SH-SY5Y (cell line): Measurements from ENCODE around the gene SBK2.

Experiments used
- GATA2 ChIP-seq: IDR thresholded peaks from 2 replicates; pipeline ENCODE4 v1.6.1; 2011; ENCODE audit warnings: mild to moderate bottlenecking, low read depth, low read length
- GATA3 ChIP-seq: IDR thresholded peaks from 2 replicates; pipeline ENCODE4 v1.6.1; 2011; ENCODE audit warnings: low read depth, mild to moderate bottlenecking, low read length, moderate library complexity

- TF ChIP-seq GATA3 (no peak), GATA2 (no peak)
These were observed 54.6 kb downstream of the SBK2 start for GRCh38 chr19:55482156-55482961.
